ENCODE data around the gene OR51I1.
A peak's percentile ranks its signal among the peaks of the same experiment; 100 is the strongest.

Gene OR51I1, protein sequence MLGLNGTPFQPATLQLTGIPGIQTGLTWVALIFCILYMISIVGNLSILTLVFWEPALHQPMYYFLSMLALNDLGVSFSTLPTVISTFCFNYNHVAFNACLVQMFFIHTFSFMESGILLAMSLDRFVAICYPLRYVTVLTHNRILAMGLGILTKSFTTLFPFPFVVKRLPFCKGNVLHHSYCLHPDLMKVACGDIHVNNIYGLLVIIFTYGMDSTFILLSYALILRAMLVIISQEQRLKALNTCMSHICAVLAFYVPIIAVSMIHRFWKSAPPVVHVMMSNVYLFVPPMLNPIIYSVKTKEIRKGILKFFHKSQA

DNA sequence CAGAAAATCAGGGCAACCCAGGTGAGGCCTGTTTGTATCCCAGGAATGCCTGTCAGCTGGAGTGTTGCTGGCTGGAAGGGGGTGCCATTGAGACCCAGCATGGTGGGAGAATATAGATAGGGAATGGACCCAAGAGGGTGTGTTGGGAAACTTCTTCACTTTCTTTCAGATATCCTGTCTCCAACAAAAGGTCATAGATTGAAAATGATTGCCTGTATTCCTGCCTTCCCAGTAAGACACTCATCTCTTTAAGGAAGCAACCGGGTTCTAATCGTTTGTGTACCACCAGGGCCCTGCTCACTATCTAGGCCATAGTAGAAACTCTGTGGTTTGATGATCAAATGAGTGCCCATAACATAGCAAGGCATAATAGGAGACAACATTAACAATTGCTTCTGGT, at the start of gene OR51I1:
TSS of gene OR51I1 (minus strand) at position 101 of the 400 bp plus-strand sequence. CDS start at position 101, 0 bp downstream.
- no peak for DNase-seq (ENCODE audit: low read depth in 3 of 3)

DNA sequence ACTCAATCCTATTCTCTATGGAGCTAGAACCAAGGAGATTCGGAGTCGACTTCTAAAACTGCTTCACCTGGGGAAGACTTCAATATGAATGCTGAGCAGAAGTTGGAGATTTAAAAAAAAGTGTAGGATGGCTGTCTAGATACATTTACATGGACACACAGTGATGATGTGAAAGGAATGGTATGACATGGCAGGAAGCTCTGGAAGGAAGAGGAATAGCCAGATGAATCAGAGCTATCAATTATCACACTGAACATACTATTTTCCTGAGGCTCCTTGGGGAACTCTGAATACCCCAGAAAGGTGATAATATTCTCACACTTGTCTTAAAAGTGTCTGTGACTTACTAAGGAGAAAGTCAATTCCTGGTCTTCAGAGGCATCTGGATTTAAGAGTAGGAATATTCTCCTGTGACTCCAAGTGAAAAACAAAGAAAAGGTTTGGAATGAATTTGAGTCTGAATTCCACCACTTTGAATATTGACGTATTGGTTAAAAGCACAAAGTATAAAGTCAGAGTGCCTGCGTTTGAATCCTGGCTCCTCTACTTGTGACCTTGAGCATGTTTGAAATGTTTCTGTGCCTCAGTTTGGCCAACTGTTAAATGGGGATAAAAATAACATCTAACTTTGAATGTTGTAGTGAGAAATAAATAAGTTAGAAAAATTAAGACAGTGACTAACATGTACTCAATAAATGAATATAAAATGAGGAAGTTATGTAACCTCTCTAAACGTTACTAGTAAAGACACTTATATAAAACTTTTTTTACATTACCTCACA, 48.5 kb upstream of the OR51I1 start:
- DNase-seq (ENCODE audit: low read depth in 3 of 3): no peak

- no peak for DNase-seq (ENCODE audit: low read depth in 3 of 3)
Measured at GRCh38 chr11:5488798-5489399, 47.6 kb upstream of the OR51I1 start.

- no peak for DNase-seq (ENCODE audit: low read depth in 3 of 3)
Measured at GRCh38 chr11:5488385-5488784, 47.1 kb upstream of the OR51I1 start, which contains the start of gene OR52D1. Gene OR52D1 (plus strand): TSS chr11:5488685. CDS start chr11:5488707, 22 bp downstream.

DNA sequence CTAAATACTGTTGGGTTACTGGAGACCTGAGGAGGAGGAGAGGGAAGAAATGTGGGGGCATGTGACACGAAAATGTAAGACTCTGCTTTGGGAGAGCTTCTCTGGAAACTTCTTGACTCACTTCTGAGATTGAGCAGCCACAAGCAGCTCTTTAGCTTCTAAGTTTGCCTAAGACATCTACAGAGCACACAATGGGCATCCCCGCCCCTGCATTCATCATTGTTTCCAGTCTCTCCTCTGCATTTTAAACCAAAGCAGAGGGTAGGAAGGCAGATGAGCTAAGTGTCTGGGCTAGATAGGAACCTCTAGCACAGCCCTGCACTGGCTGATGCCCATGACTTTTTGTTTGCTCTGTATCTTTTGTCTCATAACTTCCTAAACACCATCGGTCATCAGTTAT, 45.1 kb upstream of the OR51I1 start:
- DNase-seq (ENCODE audit: low read depth in 3 of 3): no peak

GRCh38 chr11:5486003-5486402, 44.7 kb upstream of the OR51I1 start:
- DNase-seq (ENCODE audit: low read depth in 3 of 3): no peak

GRCh38 chr11:5476186-5476819, 35.0 kb upstream of the OR51I1 start:
- DNase-seq (ENCODE audit: low read depth in 3 of 3): peak in 2 of 3 experiments; percentile 4 to 7

- no peak for DNase-seq (ENCODE audit: low read depth in 3 of 3)
Measured at GRCh38 chr11:5473921-5474320, 32.6 kb upstream of the OR51I1 start.

DNA sequence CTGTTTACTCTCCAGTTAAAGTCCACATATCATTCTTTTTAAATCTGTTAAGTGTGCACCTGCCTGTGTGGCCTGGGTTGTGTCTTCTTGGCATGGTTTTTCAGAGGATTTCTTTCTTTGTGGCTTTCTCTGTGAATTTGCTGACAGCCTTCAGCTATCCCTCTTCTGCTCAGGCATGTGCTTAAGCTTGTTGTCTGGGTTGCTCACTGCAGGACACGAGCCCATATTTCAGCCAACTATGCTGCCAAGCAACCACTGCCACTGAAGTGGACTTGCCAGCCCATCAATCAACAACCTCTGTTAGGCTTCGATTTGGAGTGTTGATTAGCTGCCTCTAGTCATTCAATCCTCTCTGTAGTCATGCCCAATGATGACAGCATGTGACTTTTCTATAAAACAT, 26.2 kb upstream of the OR51I1 start:
- no peak for DNase-seq (ENCODE audit: low read depth in 3 of 3)

DNA sequence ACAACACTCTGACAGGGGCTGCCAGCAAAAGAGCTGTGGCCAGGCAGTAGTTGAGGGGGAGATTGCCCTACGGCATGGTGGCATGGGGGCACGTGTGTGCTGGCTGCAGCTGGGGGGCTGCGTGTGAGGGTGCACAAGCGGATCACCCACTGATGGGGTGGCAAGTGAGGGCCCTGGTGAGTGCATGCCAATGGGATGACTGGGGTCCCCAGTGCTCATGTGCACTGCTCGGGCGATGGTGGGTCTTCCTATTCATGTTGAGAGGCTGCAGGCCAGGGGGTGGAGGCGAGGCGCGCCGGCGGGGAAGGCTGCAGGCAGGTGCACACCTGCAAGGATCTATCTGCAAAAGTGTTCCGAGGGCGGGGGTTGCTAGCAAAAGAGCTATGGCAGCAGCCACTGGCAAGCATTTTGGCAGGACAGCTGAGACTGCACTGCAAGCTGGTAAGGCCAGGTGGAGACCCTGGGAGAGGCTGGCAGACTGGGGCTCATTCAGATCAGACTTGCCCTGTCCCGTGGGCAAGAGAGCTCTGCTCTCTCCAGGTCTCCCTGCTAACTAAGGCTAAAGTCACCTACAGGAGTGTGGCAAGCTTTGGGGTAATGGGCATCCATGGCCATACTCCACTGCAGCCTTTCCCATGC, 19.8 kb upstream of the OR51I1 start:
- no peak for DNase-seq (ENCODE audit: low read depth in 3 of 3)

- no peak for DNase-seq (ENCODE audit: low read depth in 3 of 3)
Measured at GRCh38 chr11:5449432-5449831, 8.1 kb upstream of the OR51I1 start.

DNA sequence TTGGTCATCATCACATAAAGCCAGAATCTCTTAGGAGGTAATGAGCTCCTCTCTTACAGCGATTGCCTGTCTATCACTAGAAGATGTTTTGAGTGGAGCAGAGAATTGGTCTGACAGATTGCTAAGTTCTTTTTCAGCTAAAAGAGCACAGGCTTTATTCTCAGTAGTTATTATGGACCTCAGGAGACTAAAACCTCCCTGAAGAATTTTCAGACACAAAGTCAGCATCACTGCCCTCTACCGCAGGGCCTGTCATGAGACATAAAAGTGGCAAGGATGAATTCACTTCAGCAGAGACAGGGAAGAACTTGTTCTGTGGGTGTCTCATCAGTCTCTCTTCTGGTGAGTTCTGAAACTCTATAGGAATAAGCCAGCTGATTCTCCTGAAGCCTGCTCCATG, 7.7 kb upstream of the OR51I1 start, which contains the start of gene OR51I2:
TSS of gene OR51I2 (plus strand) at position 301 of the 400 bp plus-strand sequence. CDS start 4,166 bp downstream, outside the sequence.
- no peak for DNase-seq (ENCODE audit: low read depth in 3 of 3)

- DNase-seq (ENCODE audit: low read depth in 3 of 3): no peak
Measured at GRCh38 chr11:5443835-5444393, 2.6 kb upstream of the OR51I1 start.

DNA sequence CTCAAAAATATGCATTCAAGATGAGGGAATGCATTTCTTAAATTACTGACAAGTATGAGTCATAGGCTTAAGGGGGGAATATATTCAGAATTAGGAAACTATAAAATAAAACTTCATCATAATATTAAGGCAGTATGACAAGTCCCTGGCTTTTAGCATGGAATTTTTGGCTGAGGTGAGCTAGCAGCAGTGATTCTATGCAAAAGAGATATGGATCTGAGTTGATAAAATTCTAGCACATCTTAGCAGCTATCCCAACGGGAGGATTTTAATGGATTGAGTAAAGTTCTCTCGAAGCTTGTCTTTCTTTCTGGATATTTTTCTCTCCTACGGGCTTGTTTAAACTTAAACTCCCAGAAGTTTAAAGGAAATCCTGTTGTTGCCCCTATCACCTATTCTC, 18.2 kb downstream of the OR51I1 start:
- no peak for DNase-seq (ENCODE audit: low read depth in 3 of 3)

GRCh38 chr11:5421811-5422210, 19.5 kb downstream of the OR51I1 start, which contains the start of gene OR51Q1:
Gene OR51Q1 (plus strand): TSS chr11:5422111. CDS start chr11:5422201, 90 bp downstream.
- no peak for DNase-seq (ENCODE audit: low read depth in 3 of 3)

- no peak for DNase-seq (ENCODE audit: low read depth in 3 of 3)
Measured at GRCh38 chr11:5420993-5421392, 20.3 kb downstream of the OR51I1 start.

DNA sequence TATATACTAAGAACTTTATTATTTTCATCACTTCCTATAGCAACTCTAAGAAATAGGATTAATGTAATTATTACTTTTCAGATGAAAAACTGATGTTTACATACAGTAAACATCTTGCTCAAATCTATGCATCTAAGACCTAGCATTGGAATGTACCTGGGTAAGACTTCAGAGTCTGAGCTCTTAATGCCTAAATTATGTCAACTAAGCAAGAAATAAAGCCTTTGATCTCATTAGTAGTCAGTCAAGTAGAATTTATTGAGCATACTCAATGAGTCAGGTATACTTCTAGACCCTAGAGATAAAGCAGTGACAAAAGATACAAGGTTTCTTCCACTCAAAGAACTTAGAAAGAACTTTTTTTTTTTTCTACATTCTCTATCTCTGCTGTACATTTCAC, 36.1 kb downstream of the OR51I1 start:
- no peak for DNase-seq (ENCODE audit: low read depth in 3 of 3)

DNA sequence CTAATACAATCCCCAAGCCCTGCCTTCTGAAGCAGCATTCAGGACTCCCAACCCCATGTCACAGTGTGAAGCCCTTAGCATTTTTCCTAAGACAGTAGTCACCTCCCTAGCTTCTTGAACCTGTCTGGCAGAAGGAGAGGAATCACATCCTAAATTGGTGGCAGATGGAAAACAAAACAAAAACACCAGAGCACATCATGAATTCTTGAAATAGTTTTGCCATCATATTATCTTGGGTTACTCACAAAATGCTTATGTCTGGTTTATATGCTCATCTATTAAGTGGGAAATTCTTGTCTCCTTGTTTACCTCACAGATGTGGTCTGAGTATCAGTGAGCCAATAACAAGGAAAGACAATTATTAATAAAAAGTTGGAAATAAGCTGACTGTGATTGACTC, 42.4 kb downstream of the OR51I1 start:
- DNase-seq (ENCODE audit: low read depth in 3 of 3): no peak

DNA sequence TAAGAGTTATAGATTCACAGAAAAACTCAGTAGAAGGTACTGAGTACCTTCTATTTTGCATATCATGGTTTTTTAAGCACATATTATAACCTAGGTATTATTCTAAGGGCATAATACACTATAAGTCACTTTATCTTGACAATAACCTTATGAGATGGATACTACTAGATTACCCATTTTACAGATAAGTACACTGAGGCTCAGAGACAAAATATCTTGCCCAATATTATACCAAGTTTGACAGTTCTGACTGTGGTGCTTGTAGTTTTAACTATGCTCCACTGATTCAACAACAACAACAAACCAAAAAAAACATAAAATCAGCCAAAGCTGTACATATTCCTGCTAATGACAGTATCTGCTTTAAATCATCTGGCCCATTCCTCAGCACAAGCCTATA, 47.2 kb downstream of the OR51I1 start:
- DNase-seq (ENCODE audit: low read depth in 3 of 3): no peak
